Measurements from ENCODE around the gene SLC30A4.

DNA sequence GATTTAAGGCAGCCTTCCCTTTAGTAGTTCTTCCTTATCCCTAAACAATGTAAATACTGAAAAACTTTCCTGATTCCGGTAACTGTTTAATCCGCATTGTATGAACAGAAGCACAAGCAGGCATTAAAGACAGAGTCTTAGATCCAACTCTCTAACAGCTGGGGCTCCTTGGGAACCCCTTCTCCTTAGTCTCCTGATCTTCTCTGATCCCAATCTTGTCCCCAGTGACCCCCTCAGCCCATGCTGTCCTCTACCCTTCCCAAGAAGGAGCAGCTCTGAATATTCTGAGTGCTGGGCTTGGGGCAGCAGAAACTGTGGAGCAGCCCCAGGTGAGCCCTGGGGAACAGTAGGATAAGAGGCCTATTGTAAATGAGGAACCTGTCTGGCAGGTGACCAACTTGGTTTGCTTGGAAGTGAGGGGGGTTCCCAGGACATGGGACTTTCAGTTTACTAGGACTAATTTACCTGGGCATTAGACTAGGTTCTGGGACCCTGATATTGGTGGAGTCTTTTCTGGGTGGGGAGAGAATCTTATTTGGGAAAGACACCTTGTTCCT is 13.0 kb upstream of the SLC30A4 start:
- TF ChIP-seq EZH2 (IDR thresholded peaks at IDR 0.05; ENCODE audit: low read depth, unreplicated experiment) = no peak
- TF ChIP-seq, protein P1, sequence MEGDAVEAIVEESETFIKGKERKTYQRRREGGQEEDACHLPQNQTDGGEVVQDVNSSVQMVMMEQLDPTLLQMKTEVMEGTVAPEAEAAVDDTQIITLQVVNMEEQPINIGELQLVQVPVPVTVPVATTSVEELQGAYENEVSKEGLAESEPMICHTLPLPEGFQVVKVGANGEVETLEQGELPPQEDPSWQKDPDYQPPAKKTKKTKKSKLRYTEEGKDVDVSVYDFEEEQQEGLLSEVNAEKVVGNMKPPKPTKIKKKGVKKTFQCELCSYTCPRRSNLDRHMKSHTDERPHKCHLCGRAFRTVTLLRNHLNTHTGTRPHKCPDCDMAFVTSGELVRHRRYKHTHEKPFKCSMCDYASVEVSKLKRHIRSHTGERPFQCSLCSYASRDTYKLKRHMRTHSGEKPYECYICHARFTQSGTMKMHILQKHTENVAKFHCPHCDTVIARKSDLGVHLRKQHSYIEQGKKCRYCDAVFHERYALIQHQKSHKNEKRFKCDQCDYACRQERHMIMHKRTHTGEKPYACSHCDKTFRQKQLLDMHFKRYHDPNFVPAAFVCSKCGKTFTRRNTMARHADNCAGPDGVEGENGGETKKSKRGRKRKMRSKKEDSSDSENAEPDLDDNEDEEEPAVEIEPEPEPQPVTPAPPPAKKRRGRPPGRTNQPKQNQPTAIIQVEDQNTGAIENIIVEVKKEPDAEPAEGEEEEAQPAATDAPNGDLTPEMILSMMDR (conservative IDR thresholded peaks at IDR 0.05; ENCODE audit: low read depth in 2 of 2) = no peak

Data from GM23338 (cell line).